ENCODE results near the gene PARP6.
A peak's percentile ranks its signal among the peaks of the same experiment; 100 is the strongest.

The PARP6 gene

DNA sequence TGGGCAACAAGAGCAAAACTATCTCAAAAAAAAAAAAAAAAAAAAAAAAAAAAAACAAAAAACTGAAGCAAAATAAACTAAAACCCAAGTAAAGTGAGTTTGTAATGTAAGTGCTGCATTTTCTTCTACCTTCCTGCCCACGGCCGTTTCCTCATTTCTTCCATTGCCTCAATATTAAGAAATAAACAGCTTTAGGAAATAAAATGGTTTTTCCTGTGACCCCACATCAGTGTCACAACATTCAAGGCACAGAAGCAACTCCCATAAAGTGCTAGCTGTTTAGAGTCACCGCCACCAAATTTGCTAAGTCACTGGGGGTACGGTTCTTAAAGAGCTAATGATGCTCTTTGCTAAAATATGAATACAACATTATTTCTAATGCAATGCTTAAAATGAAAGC, 44.6 kb downstream of the PARP6 start:
- H3K4me3 ChIP-seq (ENCODE audit: low read depth, low read length): peak overlapping the region; percentile 79
- DNase-seq (ENCODE audit: low read depth): no peak
- TF ChIP-seq, protein P1, sequence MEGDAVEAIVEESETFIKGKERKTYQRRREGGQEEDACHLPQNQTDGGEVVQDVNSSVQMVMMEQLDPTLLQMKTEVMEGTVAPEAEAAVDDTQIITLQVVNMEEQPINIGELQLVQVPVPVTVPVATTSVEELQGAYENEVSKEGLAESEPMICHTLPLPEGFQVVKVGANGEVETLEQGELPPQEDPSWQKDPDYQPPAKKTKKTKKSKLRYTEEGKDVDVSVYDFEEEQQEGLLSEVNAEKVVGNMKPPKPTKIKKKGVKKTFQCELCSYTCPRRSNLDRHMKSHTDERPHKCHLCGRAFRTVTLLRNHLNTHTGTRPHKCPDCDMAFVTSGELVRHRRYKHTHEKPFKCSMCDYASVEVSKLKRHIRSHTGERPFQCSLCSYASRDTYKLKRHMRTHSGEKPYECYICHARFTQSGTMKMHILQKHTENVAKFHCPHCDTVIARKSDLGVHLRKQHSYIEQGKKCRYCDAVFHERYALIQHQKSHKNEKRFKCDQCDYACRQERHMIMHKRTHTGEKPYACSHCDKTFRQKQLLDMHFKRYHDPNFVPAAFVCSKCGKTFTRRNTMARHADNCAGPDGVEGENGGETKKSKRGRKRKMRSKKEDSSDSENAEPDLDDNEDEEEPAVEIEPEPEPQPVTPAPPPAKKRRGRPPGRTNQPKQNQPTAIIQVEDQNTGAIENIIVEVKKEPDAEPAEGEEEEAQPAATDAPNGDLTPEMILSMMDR (IDR thresholded peaks at IDR 0.05; ENCODE audit: low read depth, low read length, missing control alignments): no peak

- TF ChIP-seq, protein P1 (IDR thresholded peaks at IDR 0.05; ENCODE audit: low read depth, low read length, missing control alignments): no peak
- DNase-seq (ENCODE audit: low read depth): no peak
- H3K4me3 ChIP-seq (ENCODE audit: low read depth, low read length): peak overlapping the region; percentile 79
Measured at GRCh38 chr15:72227192-72227586, 45.2 kb downstream of the PARP6 start.

DNA sequence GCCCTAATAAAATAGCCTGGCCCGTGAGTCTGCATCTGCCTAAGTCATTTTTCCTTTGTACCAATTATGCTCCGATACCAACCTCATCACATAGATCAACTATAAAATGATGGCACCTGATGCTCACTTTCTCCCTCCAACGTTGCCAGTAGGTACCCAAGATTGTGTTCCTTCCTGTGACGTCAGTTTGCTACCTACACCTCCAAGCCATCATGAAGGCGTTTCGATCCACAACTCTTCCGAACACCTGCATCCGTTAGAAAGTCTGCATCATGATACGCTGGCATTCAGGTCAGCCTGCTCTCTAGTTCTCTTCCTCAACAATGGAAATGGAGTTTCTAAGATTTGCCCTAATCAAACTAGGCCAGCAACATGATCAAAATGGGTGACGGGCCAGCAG, 49.1 kb downstream of the PARP6 start:
- TF ChIP-seq, protein P1 (IDR thresholded peaks at IDR 0.05; ENCODE audit: low read depth, low read length, missing control alignments): no peak
- H3K4me3 ChIP-seq (ENCODE audit: low read depth, low read length): no peak overlapping the region

DNA sequence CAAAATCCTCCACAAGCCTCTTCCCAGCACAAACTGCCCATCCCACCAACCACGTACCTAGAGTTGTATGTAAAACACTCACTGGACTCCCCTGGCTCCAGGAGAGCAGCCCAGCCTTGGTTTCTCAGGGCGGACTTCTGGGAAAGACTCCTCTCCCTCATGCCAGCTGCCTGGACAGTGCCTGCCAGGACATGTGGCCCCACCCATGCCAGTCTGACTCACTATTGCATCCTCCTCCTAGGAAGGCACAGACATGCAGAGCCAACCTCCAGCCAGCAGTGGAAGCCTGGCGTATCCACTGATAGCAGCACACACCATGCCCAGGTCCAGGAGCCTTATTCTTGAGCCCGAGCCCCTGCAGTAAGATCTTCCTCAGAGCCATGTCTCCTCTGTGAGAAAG, 50.0 kb downstream of the PARP6 start:
- no peak overlapping the region for H3K4me3 ChIP-seq (ENCODE audit: low read depth, low read length)
- TF ChIP-seq, protein P1 (IDR thresholded peaks at IDR 0.05; ENCODE audit: low read depth, low read length, missing control alignments): no peak
- DNase-seq (ENCODE audit: low read depth): no peak

More for the DNA sequence above, 49.1 kb downstream of the PARP6 start:
- no peak for DNase-seq (ENCODE audit: low read depth)

DNA sequence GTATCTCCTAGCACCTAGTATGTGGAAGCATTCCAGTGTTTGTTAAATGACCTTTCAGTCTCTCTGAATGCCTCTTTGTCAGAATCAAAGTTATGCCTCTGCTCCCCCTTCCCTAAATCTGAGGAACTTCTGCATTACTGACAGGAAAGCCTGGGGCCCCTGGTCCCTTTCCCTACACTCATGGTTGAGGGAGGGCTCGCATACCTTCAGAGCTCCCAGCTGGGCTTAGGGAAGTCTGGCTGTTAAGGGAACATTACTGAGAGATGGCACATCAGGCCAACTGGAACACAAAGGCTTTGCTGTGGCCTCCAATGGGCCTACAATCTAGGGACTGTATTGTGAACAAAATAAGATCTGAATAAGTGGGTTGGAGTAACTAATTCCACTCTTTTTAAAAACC, 51.7 kb downstream of the PARP6 start:
- DNase-seq (ENCODE audit: low read depth): no peak

GRCh38 chr15:72217216-72217615, 55.1 kb downstream of the PARP6 start:
- no peak for DNase-seq (ENCODE audit: low read depth)
- TF ChIP-seq, protein P1 (IDR thresholded peaks at IDR 0.05; ENCODE audit: low read depth, low read length, missing control alignments): no peak
- H3K4me3 ChIP-seq (ENCODE audit: low read depth, low read length): no peak overlapping the region

More for the DNA sequence above, 51.7 kb downstream of the PARP6 start:
- H3K4me3 ChIP-seq (ENCODE audit: low read depth, low read length): no peak overlapping the region
- TF ChIP-seq, protein P1 (IDR thresholded peaks at IDR 0.05; ENCODE audit: low read depth, low read length, missing control alignments): no peak

GRCh38 chr15:72216079-72216478, 56.3 kb downstream of the PARP6 start:
- DNase-seq (ENCODE audit: low read depth): no peak
- no peak overlapping the region for H3K4me3 ChIP-seq (ENCODE audit: low read depth, low read length)
- TF ChIP-seq, protein P1 (IDR thresholded peaks at IDR 0.05; ENCODE audit: low read depth, low read length, missing control alignments): no peak
